ENCODE results near the gene MRPL21. TPM values are rescaled to one million over a fixed set of nuclear protein-coding genes. Genes with fewer than 3 reads are reported as not detected.

MRPL21 gene
- total RNA-seq, 1 donor from 2014 or later = 64.4 TPM

GRCh38 chr11:68870470-68870869, 33.2 kb downstream of the MRPL21 start:
- no peak for DNase-seq (ENCODE audit: low read depth, low spot score)
- peaks cover 15% of the 10 kb centered on the region for H3K4me1 Mint-ChIP-seq
- H3K4me3 Mint-ChIP-seq = peak overlapping the region; percentile 74
- TF ChIP-seq CTCF (conservative IDR thresholded peaks at IDR 0.05) = peak; percentile 17
- peaks cover 4% of the 10 kb centered on the region for H3K27me3 Mint-ChIP-seq (ENCODE audit: low read depth)
- H3K9me3 Mint-ChIP-seq = no peaks in the 10 kb centered on the region
- H3K36me3 Mint-ChIP-seq (ENCODE audit: low read depth) = no peaks in the 10 kb centered on the region
- no peak overlapping the region for H3K27ac Mint-ChIP-seq (ENCODE audit: unreplicated experiment)

- H3K27me3 Mint-ChIP-seq (ENCODE audit: low read depth) = peaks cover 4% of the 10 kb centered on the region
- no peak overlapping the region for H3K4me3 Mint-ChIP-seq
- H3K27ac Mint-ChIP-seq (ENCODE audit: unreplicated experiment) = no peak overlapping the region
- no peak for TF ChIP-seq CTCF (conservative IDR thresholded peaks at IDR 0.05)
- DNase-seq (ENCODE audit: low read depth, low spot score) = no peak
- peaks cover 3% of the 10 kb centered on the region for H3K36me3 Mint-ChIP-seq (ENCODE audit: low read depth)
- H3K9me3 Mint-ChIP-seq = peaks cover 3% of the 10 kb centered on the region
- H3K4me1 Mint-ChIP-seq = peaks cover 15% of the 10 kb centered on the region
These were observed 35.3 kb downstream of the MRPL21 start for GRCh38 chr11:68868221-68868835.

GRCh38 chr11:68867066-68867465, 36.6 kb downstream of the MRPL21 start:
- Mint-ChIP-seq H3K27ac (ENCODE audit: unreplicated experiment) (no peak overlapping the region), H3K4me1 (peaks cover 15% of the 10 kb centered on the region), H3K9me3 (peaks cover 6% of the 10 kb centered on the region), H3K4me3 (no peak overlapping the region), H3K27me3 (ENCODE audit: low read depth) (peaks cover 4% of the 10 kb centered on the region), H3K36me3 (ENCODE audit: low read depth) (peaks cover 10% of the 10 kb centered on the region)
- no peak for DNase-seq (ENCODE audit: low read depth, low spot score)
- TF ChIP-seq CTCF (conservative IDR thresholded peaks at IDR 0.05) = no peak

- peaks cover 8% of the 10 kb centered on the region for H3K4me1 Mint-ChIP-seq
- H3K27me3 Mint-ChIP-seq (ENCODE audit: low read depth) = peaks cover 4% of the 10 kb centered on the region
- no peak for DNase-seq (ENCODE audit: low read depth, low spot score)
- H3K4me3 Mint-ChIP-seq = no peak overlapping the region
- peaks cover 6% of the 10 kb centered on the region for H3K9me3 Mint-ChIP-seq
- no peak for TF ChIP-seq CTCF (conservative IDR thresholded peaks at IDR 0.05)
- H3K27ac Mint-ChIP-seq (ENCODE audit: unreplicated experiment) = no peak overlapping the region
- H3K36me3 Mint-ChIP-seq (ENCODE audit: low read depth) = peaks cover 10% of the 10 kb centered on the region
These were observed 38.4 kb downstream of the MRPL21 start for GRCh38 chr11:68865241-68865640.

- Mint-ChIP-seq H3K27ac (ENCODE audit: unreplicated experiment) (no peak overlapping the region), H3K36me3 (ENCODE audit: low read depth) (peaks cover 10% of the 10 kb centered on the region), H3K4me3 (no peak overlapping the region), H3K27me3 (ENCODE audit: low read depth) (peaks cover 9% of the 10 kb centered on the region), H3K4me1 (no peaks in the 10 kb centered on the region), H3K9me3 (peaks cover 6% of the 10 kb centered on the region)
- no peak for TF ChIP-seq CTCF (conservative IDR thresholded peaks at IDR 0.05)
- DNase-seq (ENCODE audit: low read depth, low spot score) = no peak
These were observed 39.9 kb downstream of the MRPL21 start for GRCh38 chr11:68863553-68864265.

Data from neural crest cell (in vitro differentiated cells).